ENCODE data around the gene EXOC6B. TPM values are rescaled to one million over a fixed set of nuclear protein-coding genes. Genes with fewer than 3 reads are reported as not detected.

EXOC6B gene
- total and polyA plus RNA-seq, 9 of the 15 experiments (the other 6 are each of a cell fraction or from before 2014, with no cell fraction given) = 0.28 to 4.2 (median 2.0) TPM

DNA sequence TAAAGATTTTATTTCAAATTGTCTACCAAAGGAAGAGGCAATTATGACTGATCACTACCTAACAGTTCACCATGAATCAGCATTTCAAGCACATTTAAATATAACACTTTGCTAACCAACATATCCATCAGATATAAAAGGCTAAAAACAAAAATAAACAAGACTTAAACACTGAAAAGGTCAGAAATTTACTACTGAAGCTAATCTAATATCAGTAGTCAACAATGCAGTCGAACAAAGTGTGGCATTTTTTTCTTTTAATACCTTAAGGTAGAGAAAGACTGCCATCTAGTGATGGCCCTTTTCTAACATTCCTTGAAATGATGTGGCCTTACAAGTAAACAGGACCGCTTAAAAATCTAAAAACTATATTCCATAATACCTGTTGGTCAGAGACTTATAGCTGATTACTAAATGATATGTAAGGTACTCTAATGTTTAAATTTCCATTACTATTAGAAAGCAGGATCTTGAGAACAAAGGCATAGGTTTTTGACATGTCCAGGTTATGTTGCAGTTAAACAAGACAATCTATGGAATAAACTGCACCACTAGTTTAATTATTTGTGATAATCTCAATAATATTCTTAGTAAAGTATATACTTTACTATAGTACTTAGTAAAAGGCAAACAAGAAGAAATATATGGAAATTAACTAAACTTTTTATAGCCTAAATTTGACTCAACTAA, 80.0 kb downstream of the EXOC6B start:
- no TSS peak for BruUV-seq (replicated peaks)
- FAIRE-seq (peak; percentile 83), ATAC-seq (0 out of 3 replicates have a peak, but pooled peaks have one; percentile 56), DNase-seq (ENCODE audit: extremely low read depth in 1 of 4, low spot score in 3 of 4) (peak; percentile 17 to 76 (median 32))
- WGBS (ENCODE audit: insufficient coverage, low coverage, missing lambda C conversion rate) = 12% methylated on average over 2 of the region's 2 CpGs
- Histone ChIP-seq H3K9me3 (replicated peaks; ENCODE audit: control insufficient read depth, insufficient read depth, low read depth, low read length) (no peaks in the 10 kb centered on the region), H2AFZ (ENCODE audit: low read depth, low read length) (0 out of 2 replicates have a peak overlapping the region, but pooled peaks have one; percentile 36), H3K36me3 (ENCODE audit: control insufficient read depth, insufficient read depth, low read length) (no peaks in the 10 kb centered on the region), H3K27ac (ENCODE audit: extremely low read depth, low read depth, low read length) (no peak overlapping the region), H3K4me3 (no peak overlapping the region), H3K4me1 (replicated peaks in 1 of 2; ENCODE audit: control insufficient read depth in 2 of 2, insufficient read depth in 2 of 2, low read length in 2 of 2) (no peaks in the 10 kb centered on the region), H3K27me3 (ENCODE audit: control insufficient read depth in 2 of 2, insufficient read depth in 2 of 2, low read length in 2 of 2) (no peaks in the 10 kb centered on the region), H3K9ac (ENCODE audit: insufficient read depth in 1 of 2, low read depth in 2 of 2, low read length in 2 of 2) (no peak overlapping the region), H3K4me2 (ENCODE audit: insufficient read depth, low read length) (no peak overlapping the region), H3K79me2 (ENCODE audit: control insufficient read depth, insufficient read depth, low read length) (no peaks in the 10 kb centered on the region), H4K20me1 (replicated peaks; ENCODE audit: control insufficient read depth, insufficient read depth, low read length) (no peaks in the 10 kb centered on the region), H3K9me1 (ENCODE audit: control insufficient read depth, insufficient read depth, low read length) (no peaks in the 10 kb centered on the region)
- in situ Hi-C loops (cut with MboI) (loop anchor here (10.0 kb wide), 1 partner anchor 931 kb away; no protein-coding TSS in a partner anchor), intact Hi-C loops (cut with micrococcal nuclease) (loop anchor here (5.0 to 10.0 kb wide), 4 partner anchors 131 to 1201 kb away; no protein-coding TSS in a partner anchor)
- ChIA-PET CTCF (ENCODE audit: low intra/inter-chr PET ratio) (interaction anchor here (0.6 to 1.1 kb wide), 5 partner anchors 104 to 944 kb away, joined by 3 to 4 read pairs (median 3); no protein-coding TSS in a partner anchor), POLR2A (no interaction called here)
- TF ChIP-seq C11orf30 (IDR thresholded peaks at IDR 0.05; ENCODE audit: low read depth) (peak; percentile 77), ZNF589 (CRISPR knock-in tag; IDR thresholded peaks at IDR 0.05; ENCODE audit: low read depth) (no peak), KLF16 (IDR thresholded peaks at IDR 0.05) (no peak), POLR2B (IDR thresholded peaks at IDR 0.05; ENCODE audit: low read depth, partially characterized antibody) (no peak), ZNF77 (CRISPR knock-in tag; IDR thresholded peaks at IDR 0.05) (no peak), BRD9 (IDR thresholded peaks at IDR 0.05; ENCODE audit: low read depth, partially characterized antibody) (no peak), COPS2 (conservative IDR thresholded peaks at IDR 0.05) (no peak), NFE2L1 (tag; IDR thresholded peaks at IDR 0.05; ENCODE audit: borderline replicate concordance, low read depth) (0 out of 2 replicates have a peak, but pooled peaks have one; percentile 35), ZNF764 (CRISPR knock-in tag; IDR thresholded peaks at IDR 0.05; ENCODE audit: low read depth) (no peak), ZNF444 (CRISPR knock-in tag; IDR thresholded peaks at IDR 0.05) (no peak), SMARCC2 (IDR thresholded peaks at IDR 0.05; ENCODE audit: low read depth) (no peak), RFX5 (IDR thresholded peaks at IDR 0.05; ENCODE audit: low read depth, low read length) (no peak), XRCC3 (IDR thresholded peaks at IDR 0.05) (no peak)
- TF ChIP-seq, protein P1, sequence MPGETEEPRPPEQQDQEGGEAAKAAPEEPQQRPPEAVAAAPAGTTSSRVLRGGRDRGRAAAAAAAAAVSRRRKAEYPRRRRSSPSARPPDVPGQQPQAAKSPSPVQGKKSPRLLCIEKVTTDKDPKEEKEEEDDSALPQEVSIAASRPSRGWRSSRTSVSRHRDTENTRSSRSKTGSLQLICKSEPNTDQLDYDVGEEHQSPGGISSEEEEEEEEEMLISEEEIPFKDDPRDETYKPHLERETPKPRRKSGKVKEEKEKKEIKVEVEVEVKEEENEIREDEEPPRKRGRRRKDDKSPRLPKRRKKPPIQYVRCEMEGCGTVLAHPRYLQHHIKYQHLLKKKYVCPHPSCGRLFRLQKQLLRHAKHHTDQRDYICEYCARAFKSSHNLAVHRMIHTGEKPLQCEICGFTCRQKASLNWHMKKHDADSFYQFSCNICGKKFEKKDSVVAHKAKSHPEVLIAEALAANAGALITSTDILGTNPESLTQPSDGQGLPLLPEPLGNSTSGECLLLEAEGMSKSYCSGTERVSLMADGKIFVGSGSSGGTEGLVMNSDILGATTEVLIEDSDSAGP (CRISPR knock-in tag; IDR thresholded peaks at IDR 0.05) = no peak
- TF ChIP-seq, protein P2, sequence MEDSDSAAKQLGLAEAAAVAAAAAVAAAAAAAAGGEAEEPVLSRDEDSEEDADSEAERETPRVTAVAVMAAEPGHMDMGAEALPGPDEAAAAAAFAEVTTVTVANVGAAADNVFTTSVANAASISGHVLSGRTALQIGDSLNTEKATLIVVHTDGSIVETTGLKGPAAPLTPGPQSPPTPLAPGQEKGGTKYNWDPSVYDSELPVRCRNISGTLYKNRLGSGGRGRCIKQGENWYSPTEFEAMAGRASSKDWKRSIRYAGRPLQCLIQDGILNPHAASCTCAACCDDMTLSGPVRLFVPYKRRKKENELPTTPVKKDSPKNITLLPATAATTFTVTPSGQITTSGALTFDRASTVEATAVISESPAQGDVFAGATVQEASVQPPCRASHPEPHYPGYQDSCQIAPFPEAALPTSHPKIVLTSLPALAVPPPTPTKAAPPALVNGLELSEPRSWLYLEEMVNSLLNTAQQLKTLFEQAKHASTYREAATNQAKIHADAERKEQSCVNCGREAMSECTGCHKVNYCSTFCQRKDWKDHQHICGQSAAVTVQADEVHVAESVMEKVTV (CRISPR knock-in tag; IDR thresholded peaks at IDR 0.05) = peak; percentile 77
- TF ChIP-seq, protein P3, sequence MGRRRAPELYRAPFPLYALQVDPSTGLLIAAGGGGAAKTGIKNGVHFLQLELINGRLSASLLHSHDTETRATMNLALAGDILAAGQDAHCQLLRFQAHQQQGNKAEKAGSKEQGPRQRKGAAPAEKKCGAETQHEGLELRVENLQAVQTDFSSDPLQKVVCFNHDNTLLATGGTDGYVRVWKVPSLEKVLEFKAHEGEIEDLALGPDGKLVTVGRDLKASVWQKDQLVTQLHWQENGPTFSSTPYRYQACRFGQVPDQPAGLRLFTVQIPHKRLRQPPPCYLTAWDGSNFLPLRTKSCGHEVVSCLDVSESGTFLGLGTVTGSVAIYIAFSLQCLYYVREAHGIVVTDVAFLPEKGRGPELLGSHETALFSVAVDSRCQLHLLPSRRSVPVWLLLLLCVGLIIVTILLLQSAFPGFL (CRISPR knock-in tag; IDR thresholded peaks at IDR 0.05) = no peak
- TF ChIP-seq, protein P4, sequence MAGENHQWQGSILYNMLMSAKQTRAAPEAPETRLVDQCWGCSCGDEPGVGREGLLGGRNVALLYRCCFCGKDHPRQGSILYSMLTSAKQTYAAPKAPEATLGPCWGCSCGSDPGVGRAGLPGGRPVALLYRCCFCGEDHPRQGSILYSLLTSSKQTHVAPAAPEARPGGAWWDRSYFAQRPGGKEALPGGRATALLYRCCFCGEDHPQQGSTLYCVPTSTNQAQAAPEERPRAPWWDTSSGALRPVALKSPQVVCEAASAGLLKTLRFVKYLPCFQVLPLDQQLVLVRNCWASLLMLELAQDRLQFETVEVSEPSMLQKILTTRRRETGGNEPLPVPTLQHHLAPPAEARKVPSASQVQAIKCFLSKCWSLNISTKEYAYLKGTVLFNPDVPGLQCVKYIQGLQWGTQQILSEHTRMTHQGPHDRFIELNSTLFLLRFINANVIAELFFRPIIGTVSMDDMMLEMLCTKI (IDR thresholded peaks at IDR 0.05; ENCODE audit: partially characterized antibody) = no peak

All from K562 (cell line).